Measurements from ENCODE around the gene UBE2J1. TPM values are rescaled to one million over a fixed set of nuclear protein-coding genes. Genes with fewer than 3 reads are reported as not detected.

Gene UBE2J1
- total and polyA plus RNA-seq, 9 of the 15 experiments (the other 6 are each of a cell fraction or from before 2014, with no cell fraction given), result 11.6 to 32.6 (median 22.0) TPM

- TF ChIP-seq PHF8 (IDR thresholded peaks at IDR 0.05; ENCODE audit: borderline replicate concordance, low read length), result no peak
- TF ChIP-seq TRIM28 (IDR thresholded peaks at IDR 0.05), result 0 out of 2 replicates have a peak, but pooled peaks have one; percentile 52
- TF ChIP-seq TCF7L2 (IDR thresholded peaks at IDR 0.05; ENCODE audit: low read depth, low read length), result no peak
- no peak for TF ChIP-seq SIN3A (IDR thresholded peaks at IDR 0.05; ENCODE audit: borderline replicate concordance in 2 of 2, control insufficient read depth in 1 of 2, low read depth in 2 of 2, low read length in 2 of 2)
- TF ChIP-seq SMARCA5 (IDR thresholded peaks at IDR 0.05), result no peak
- TF ChIP-seq, protein P1, sequence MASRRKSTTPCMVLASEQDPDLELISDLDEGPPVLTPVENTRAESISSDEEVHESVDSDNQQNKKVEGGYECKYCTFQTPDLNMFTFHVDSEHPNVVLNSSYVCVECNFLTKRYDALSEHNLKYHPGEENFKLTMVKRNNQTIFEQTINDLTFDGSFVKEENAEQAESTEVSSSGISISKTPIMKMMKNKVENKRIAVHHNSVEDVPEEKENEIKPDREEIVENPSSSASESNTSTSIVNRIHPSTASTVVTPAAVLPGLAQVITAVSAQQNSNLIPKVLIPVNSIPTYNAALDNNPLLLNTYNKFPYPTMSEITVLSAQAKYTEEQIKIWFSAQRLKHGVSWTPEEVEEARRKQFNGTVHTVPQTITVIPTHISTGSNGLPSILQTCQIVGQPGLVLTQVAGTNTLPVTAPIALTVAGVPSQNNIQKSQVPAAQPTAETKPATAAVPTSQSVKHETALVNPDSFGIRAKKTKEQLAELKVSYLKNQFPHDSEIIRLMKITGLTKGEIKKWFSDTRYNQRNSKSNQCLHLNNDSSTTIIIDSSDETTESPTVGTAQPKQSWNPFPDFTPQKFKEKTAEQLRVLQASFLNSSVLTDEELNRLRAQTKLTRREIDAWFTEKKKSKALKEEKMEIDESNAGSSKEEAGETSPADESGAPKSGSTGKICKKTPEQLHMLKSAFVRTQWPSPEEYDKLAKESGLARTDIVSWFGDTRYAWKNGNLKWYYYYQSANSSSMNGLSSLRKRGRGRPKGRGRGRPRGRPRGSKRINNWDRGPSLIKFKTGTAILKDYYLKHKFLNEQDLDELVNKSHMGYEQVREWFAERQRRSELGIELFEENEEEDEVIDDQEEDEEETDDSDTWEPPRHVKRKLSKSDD (conservative IDR thresholded peaks at IDR 0.05; ENCODE audit: low read length), result no peak
- TF ChIP-seq FOXK2 (conservative IDR thresholded peaks at IDR 0.05 in 1 of 2, IDR thresholded peaks at IDR 0.05 in 1 of 2; ENCODE audit: low read depth in 2 of 2), result 0 out of 4 replicates have a peak, but pooled peaks of 1 of the 2 experiments have one; percentile 19
- TF ChIP-seq MEIS2 (IDR thresholded peaks at IDR 0.05; ENCODE audit: partially characterized antibody), result peak; percentile 79
- TF ChIP-seq ZNF133 (CRISPR knock-in tag; IDR thresholded peaks at IDR 0.05), result no peak
- TF ChIP-seq ZKSCAN1 (IDR thresholded peaks at IDR 0.05; ENCODE audit: low read depth, low read length), result no peak
- TF ChIP-seq SAFB2 (IDR thresholded peaks at IDR 0.05; ENCODE audit: borderline replicate concordance, low read depth, low read length, severe bottlenecking), result no peak
- TF ChIP-seq ZNF3 (CRISPR knock-in tag; IDR thresholded peaks at IDR 0.05), result no peak
- TF ChIP-seq MED1 (CRISPR knock-in tag; IDR thresholded peaks at IDR 0.05; ENCODE audit: borderline replicate concordance), result no peak
- TF ChIP-seq ZNF668 (CRISPR knock-in tag; IDR thresholded peaks at IDR 0.05), result no peak
- peak in 1 of 2 experiments; percentile 54; a peak in 1 of 4 replicates for TF ChIP-seq TBL1XR1 (IDR thresholded peaks at IDR 0.05; ENCODE audit: low read length in 2 of 2)
- no peak for TF ChIP-seq U2AF2 (optimal IDR thresholded peaks at IDR 0.05; ENCODE audit: low read depth, low read length)
- TF ChIP-seq OTX1 (CRISPR knock-in tag; IDR thresholded peaks at IDR 0.05), result no peak
- TF ChIP-seq SNIP1 (IDR thresholded peaks at IDR 0.05; ENCODE audit: low read depth), result no peak
- no peak for TF ChIP-seq NR0B1 (IDR thresholded peaks at IDR 0.05; ENCODE audit: partially characterized antibody)
- no peak for TF ChIP-seq SIRT6 (IDR thresholded peaks at IDR 0.05; ENCODE audit: low read depth, low read length)
- no peak for TF ChIP-seq PRPF4 (IDR thresholded peaks at IDR 0.05; ENCODE audit: insufficient read depth, low read depth, low read length, poor library complexity, severe bottlenecking)
- no peak for TF ChIP-seq ZNF239 (CRISPR knock-in tag; IDR thresholded peaks at IDR 0.05)
- no peak for TF ChIP-seq ZKSCAN3 (CRISPR knock-in tag; IDR thresholded peaks at IDR 0.05)
- TF ChIP-seq, protein P2, sequence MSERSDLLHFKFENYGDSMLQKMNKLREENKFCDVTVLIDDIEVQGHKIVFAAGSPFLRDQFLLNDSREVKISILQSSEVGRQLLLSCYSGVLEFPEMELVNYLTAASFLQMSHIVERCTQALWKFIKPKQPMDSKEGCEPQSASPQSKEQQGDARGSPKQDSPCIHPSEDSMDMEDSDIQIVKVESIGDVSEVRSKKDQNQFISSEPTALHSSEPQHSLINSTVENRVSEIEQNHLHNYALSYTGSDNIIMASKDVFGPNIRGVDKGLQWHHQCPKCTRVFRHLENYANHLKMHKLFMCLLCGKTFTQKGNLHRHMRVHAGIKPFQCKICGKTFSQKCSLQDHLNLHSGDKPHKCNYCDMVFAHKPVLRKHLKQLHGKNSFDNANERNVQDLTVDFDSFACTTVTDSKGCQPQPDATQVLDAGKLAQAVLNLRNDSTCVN (CRISPR knock-in tag; IDR thresholded peaks at IDR 0.05), result no peak; the same call in 1 of the 2 replicates
Measured at GRCh38 chr6:89321131-89321970, 31.2 kb downstream of the UBE2J1 start (continued).
